ENCODE data around the gene SUDS3. TPM values are rescaled to one million over a fixed set of nuclear protein-coding genes. Genes with fewer than 3 reads are reported as not detected.

The SUDS3 gene
- polyA plus RNA-seq, 1 of the 3 experiments (the other 2 are of a cell fraction), result 15.0 TPM

GRCh38 chr12:118375348-118375747 is 1.0 kb upstream of the SUDS3 start:
- Histone ChIP-seq H3K27me3 (ENCODE audit: insufficient read depth) (no peaks in the 10 kb centered on the region), H3K9me2 (no peaks in the 10 kb centered on the region), H3K4me3 (ENCODE audit: low read depth in 2 of 2, low read length in 1 of 2) (no peak overlapping the region), H3K79me2 (ENCODE audit: insufficient read depth) (peaks cover 64% of the 10 kb centered on the region), H4K20me1 (ENCODE audit: insufficient read depth) (peaks cover 13% of the 10 kb centered on the region), H3K27ac (ENCODE audit: low read depth in 2 of 2, low read length in 1 of 2) (peak overlapping the region in 1 of 2 experiments; percentile 86; a peak in 2 of 4 replicates), H3K9me3 (no peaks in the 10 kb centered on the region), H3F3A (replicated peaks; ENCODE audit: insufficient read depth) (peaks cover 8% of the 10 kb centered on the region), H3K9ac (no peak overlapping the region), H3K4me1 (ENCODE audit: control insufficient read depth in 1 of 2, insufficient read depth in 2 of 2, low read depth in 1 of 2, low read length in 1 of 2) (peaks cover 9 to 22% of the 10 kb centered on the region in 2 experiments; a peak in 3 of 4 replicates), H3K4me2 (peak overlapping the region; percentile 79; the same call in 1 of the 2 replicates), H2AFZ (ENCODE audit: low read depth) (no peak overlapping the region), H3K36me3 (replicated peaks in 1 of 2; ENCODE audit: control insufficient read depth in 1 of 2, insufficient read depth in 2 of 2, low read length in 1 of 2) (peaks cover 10 to 16% of the 10 kb centered on the region in 2 experiments)
- no peak for DNase-seq
- POLR2A ChIA-PET, result interaction anchor here (0.8 to 2.3 kb wide), 4 partner anchors 185 to 240 kb away, joined by 5 to 13 read pairs (median 7); partner anchors contain the start of gene PEBP1
- TF ChIP-seq SIN3A (IDR thresholded peaks at IDR 0.05; ENCODE audit: borderline replicate concordance, low read depth, low read length), result no peak
- no peak for TF ChIP-seq FOSL2 (IDR thresholded peaks at IDR 0.05; ENCODE audit: borderline replicate concordance, low read depth)
- TF ChIP-seq RFX5 (IDR thresholded peaks at IDR 0.05; ENCODE audit: low read length), result no peak
- no peak for TF ChIP-seq REST (IDR thresholded peaks at IDR 0.05; ENCODE audit: low read depth, low read length)
- no peak for TF ChIP-seq JUND (IDR thresholded peaks at IDR 0.05)
- no peak for TF ChIP-seq NRF1 (IDR thresholded peaks at IDR 0.05; ENCODE audit: low read depth, low read length)
- 80% methylated on average over 10 of the region's 10 CpGs for WGBS (ENCODE audit: low lambda C conversion rate)
- CTCF ChIA-PET, result interaction anchor here (0.6 to 7.8 kb wide), 37 partner anchors 8 to 501 kb away, joined by 3 to 267 read pairs (median 6); partner anchors contain the start of gene PEBP1

GRCh38 chr12:118377021-118377883 is 897 bp downstream of the SUDS3 start:
- CTCF ChIA-PET, result interaction anchor here (0.5 to 7.8 kb wide), 55 partner anchors 8 to 1423 kb away, joined by 3 to 267 read pairs (median 5); partner anchors contain the start of gene PEBP1
- peaks cover 14 to 29% of the 10 kb centered on the region in 2 experiments for H3K36me3 ChIP-seq (replicated peaks in 1 of 2; ENCODE audit: control insufficient read depth in 1 of 2, insufficient read depth in 2 of 2, low read length in 1 of 2)
- H3K9ac ChIP-seq, result peak overlapping the region; percentile 91
- POLR2A ChIA-PET, result interaction anchor here (0.6 to 2.3 kb wide), 5 partner anchors 13 to 194 kb away, joined by 3 to 13 read pairs (median 5); no protein-coding TSS in a partner anchor
- TF ChIP-seq IRF3 (IDR thresholded peaks at IDR 0.05; ENCODE audit: low read depth, low read length) (no peak), NRF1 (IDR thresholded peaks at IDR 0.05; ENCODE audit: low read depth, low read length) (no peak), ZBTB33 (IDR thresholded peaks at IDR 0.05; ENCODE audit: borderline replicate concordance, low read depth) (no peak), USF1 (IDR thresholded peaks at IDR 0.05; ENCODE audit: borderline replicate concordance, low read depth) (no peak), EP300 (IDR thresholded peaks at IDR 0.05; ENCODE audit: borderline replicate concordance in 1 of 2, low read depth in 1 of 2, low read length in 1 of 2) (no peak), MAX (IDR thresholded peaks at IDR 0.05; ENCODE audit: low read depth) (no peak), SIN3A (IDR thresholded peaks at IDR 0.05; ENCODE audit: borderline replicate concordance, low read depth, low read length) (no peak), RFX5 (IDR thresholded peaks at IDR 0.05; ENCODE audit: low read length) (no peak)
- H3K9me3 ChIP-seq, result no peaks in the 10 kb centered on the region
- peaks cover 13% of the 10 kb centered on the region for H4K20me1 ChIP-seq (ENCODE audit: insufficient read depth)
- peak; percentile 23 for DNase-seq
- H3K4me3 ChIP-seq (ENCODE audit: low read depth in 2 of 2, low read length in 1 of 2), result peak overlapping the region; percentile 94 to 95
- H2AFZ ChIP-seq (ENCODE audit: low read depth), result no peak overlapping the region
- no peaks in the 10 kb centered on the region for H3K27me3 ChIP-seq (ENCODE audit: insufficient read depth)
- H3F3A ChIP-seq (replicated peaks; ENCODE audit: insufficient read depth), result peaks cover 4% of the 10 kb centered on the region
- 4% methylated on average over 21 of the region's 22 CpGs for WGBS (ENCODE audit: low lambda C conversion rate)
- peak overlapping the region; percentile 86 to 95; a peak in 3 of 4 replicates for H3K27ac ChIP-seq (ENCODE audit: low read depth in 2 of 2, low read length in 1 of 2)
- peak overlapping the region; percentile 79 for H3K4me2 ChIP-seq
- peaks cover 51% of the 10 kb centered on the region for H3K79me2 ChIP-seq (ENCODE audit: insufficient read depth)
- no peaks in the 10 kb centered on the region for H3K9me2 ChIP-seq
- H3K4me1 ChIP-seq (ENCODE audit: control insufficient read depth in 1 of 2, insufficient read depth in 2 of 2, low read depth in 1 of 2, low read length in 1 of 2), result peaks cover 9 to 16% of the 10 kb centered on the region in 2 experiments; a peak in 3 of 4 replicates
